Ectodermal cell (in vitro differentiated cells): ENCODE results near the gene G6PC1.
"Not testable (repeated sequence)": the region's sequence is repeated elsewhere in the genome, so short reads cannot be mapped to it uniquely, and the experiment has no call there.

Source experiments
- H3K27ac ChIP-seq: 2 replicates; pipeline ENCODE4 v1.7.0; 2013; ENCODE audit warnings: mild to moderate bottlenecking, low read depth, low read length; ENCODE audit not compliant: insufficient read depth, poor library complexity, severe bottlenecking
- H3K27me3 ChIP-seq: 2 replicates; pipeline ENCODE4 v1.7.0; 2013; ENCODE audit warnings: mild to moderate bottlenecking, low read length; ENCODE audit not compliant: insufficient read depth, control insufficient read depth, poor library complexity, severe bottlenecking
- H3K36me3 ChIP-seq: one replicate; pipeline ENCODE4 v1.7.0; 2013; ENCODE audit warnings: low read length; ENCODE audit not compliant: control insufficient read depth, insufficient read depth
- H3K4me1 ChIP-seq: one replicate; pipeline ENCODE4 v1.7.0; 2013; ENCODE audit warnings: low read length; ENCODE audit not compliant: control insufficient read depth, insufficient read depth
- H3K4me3 ChIP-seq: 2 replicates; pipeline ENCODE4 v1.7.0; 2013; ENCODE audit warnings: low read depth, low read length, control low read depth; ENCODE audit not compliant: insufficient read depth
- H3K9me3 ChIP-seq: 2 replicates; pipeline ENCODE4 v1.7.0; 2013; ENCODE audit warnings: mild to moderate bottlenecking, low read length, moderate library complexity; ENCODE audit not compliant: control insufficient read depth
- WGBS, 2 experiments: methylation state at CpG; one replicate each; pipeline ENCODE4 v1.1.7; 2013; ENCODE audit warnings: missing lambda C conversion rate in 2 of 2; 5-methylcytosine and 5-hydroxymethylcytosine counted together

The G6PC1 gene

GRCh38 chr17:42901535-42902229 is 1.1 kb downstream of the G6PC1 start:
- WGBS, 2 experiments = 94 to 95% methylated on average over 9 to 10 of the region's 10 CpGs
- Histone ChIP-seq H3K36me3 (no peaks in the 10 kb centered on the region), H3K27ac (no peak overlapping the region), H3K9me3 (no peaks in the 10 kb centered on the region), H3K4me3 (no peak overlapping the region), H3K4me1 (no peaks in the 10 kb centered on the region), H3K27me3 (no peaks in the 10 kb centered on the region)

GRCh38 chr17:42904110-42904469 is 3.5 kb downstream of the G6PC1 start:
- Histone ChIP-seq H3K4me3 (no peak overlapping the region), H3K9me3 (no peaks in the 10 kb centered on the region), H3K4me1 (no peaks in the 10 kb centered on the region), H3K36me3 (no peaks in the 10 kb centered on the region), H3K27ac (no peak overlapping the region), H3K27me3 (no peaks in the 10 kb centered on the region)
- WGBS, 2 experiments = 92% methylated on average over 6 of the region's 6 CpGs

DNA sequence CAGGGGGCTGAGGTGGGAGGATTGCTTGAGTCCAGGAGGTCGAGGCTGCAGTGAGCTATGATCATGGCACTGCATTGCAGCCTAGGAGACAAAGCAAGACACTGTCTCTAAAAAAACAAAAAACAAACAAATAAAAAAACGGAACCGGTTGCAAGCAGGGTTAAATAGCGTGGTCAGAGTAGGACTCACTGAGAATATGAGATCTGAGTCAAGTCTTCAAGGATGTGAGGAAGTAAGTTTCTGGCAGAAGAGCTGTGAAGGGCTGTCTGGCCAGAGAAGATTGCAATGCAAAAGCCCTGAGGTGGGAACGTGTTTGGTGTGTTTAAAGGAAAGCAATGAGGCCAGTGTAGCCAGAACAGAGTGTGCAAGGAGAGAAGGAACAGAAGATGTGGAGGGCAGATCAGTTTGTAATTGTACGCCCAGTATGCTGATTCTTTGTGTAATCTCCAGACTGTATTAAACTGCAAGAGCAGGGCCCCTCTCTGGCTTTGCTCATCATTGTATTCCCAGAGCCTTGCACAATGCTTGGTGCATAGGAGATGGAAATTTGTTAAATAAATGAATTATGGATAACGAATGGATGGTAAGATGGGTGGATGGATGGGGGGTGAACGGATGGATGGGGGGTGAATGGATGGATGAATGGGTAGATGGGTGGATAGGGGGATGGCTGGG is 6.3 kb downstream of the G6PC1 start:
- Histone ChIP-seq H3K9me3 (no peaks in the 10 kb centered on the region), H3K27ac (no peak overlapping the region), H3K36me3 (no peaks in the 10 kb centered on the region), H3K4me1 (no peaks in the 10 kb centered on the region), H3K4me3 (no peak overlapping the region), H3K27me3 (no peaks in the 10 kb centered on the region)
- WGBS, 2 experiments = 90% methylated on average over 8 of the region's 8 CpGs

DNA sequence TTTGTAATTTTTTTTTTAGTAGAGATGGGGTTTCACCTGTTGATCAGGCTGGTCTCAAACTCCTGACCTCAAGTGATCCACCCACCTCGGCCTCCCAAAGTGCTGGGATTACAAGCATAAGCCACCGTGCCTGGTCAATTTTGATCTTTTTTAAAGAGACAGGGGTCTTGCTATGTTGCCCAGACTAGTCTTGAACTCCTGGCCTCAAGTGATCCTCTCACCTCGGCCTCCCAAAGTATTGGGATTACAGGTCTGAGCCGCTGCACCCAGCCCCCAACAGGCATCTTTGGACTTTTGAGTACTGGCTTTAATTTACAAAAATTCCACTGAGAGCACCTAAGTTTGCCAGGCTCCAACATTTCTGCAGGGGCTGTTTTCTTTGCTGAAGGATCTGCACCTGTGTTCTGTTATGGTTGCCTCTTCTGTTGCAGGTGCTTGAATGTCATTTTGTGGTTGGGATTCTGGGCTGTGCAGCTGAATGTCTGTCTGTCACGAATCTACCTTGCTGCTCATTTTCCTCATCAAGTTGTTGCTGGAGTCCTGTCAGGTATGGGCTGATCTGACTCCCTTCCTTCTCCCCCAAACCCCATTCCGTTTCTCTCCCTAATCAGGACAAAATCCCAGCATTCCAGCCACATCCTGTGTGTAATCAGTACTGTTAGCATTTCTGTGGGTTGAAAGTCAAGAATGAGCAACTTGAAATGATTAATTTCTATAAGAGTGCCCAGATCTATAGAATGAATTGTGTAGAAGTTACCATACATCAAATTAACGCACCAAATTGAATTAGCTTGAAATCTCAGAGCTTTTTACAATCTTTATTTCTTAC is 8.5 kb downstream of the G6PC1 start:
- H3K27ac ChIP-seq = no peak overlapping the region
- H3K27me3 ChIP-seq = no peaks in the 10 kb centered on the region
- WGBS, 2 experiments = 93 to 94% methylated on average over 7 of the region's 7 CpGs
- H3K4me3 ChIP-seq = no peak overlapping the region
- no peaks in the 10 kb centered on the region for H3K4me1 ChIP-seq
- no peaks in the 10 kb centered on the region for H3K36me3 ChIP-seq
- H3K9me3 ChIP-seq = no peaks in the 10 kb centered on the region

DNA sequence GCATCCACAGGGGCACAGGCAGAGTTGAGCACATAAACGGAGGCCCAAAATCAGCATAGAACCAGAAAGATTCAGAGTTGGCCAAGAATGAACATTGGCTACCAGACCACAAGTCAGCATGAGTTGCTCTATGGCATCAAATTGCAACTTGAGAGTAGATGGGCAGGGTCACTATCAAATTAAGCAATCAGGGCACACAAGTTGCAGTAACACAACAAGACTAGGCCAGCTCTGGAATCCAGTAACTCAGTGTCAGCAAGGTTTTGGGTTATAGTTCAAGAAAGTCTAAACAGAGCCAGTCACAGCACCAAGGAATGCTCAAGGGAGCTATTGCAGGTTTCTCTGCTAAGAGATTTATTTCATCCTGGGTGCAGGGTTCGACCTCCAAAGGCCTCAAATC is 12.9 kb downstream of the G6PC1 start:
- no peaks in the 10 kb centered on the region for H3K9me3 ChIP-seq
- H3K4me3 ChIP-seq = no peak overlapping the region
- no peaks in the 10 kb centered on the region for H3K4me1 ChIP-seq
- no peaks in the 10 kb centered on the region for H3K27me3 ChIP-seq
- H3K27ac ChIP-seq = no peak overlapping the region
- 74 to 81% methylated on average over 2 of the region's 2 CpGs for WGBS, 2 experiments
- no peaks in the 10 kb centered on the region for H3K36me3 ChIP-seq

- Histone ChIP-seq H3K4me3 (no peak overlapping the region), H3K9me3 (no peaks in the 10 kb centered on the region), H3K36me3 (no peaks in the 10 kb centered on the region), H3K27me3 (no peaks in the 10 kb centered on the region), H3K27ac (no peak overlapping the region), H3K4me1 (no peaks in the 10 kb centered on the region)
- WGBS, 2 experiments = 90 to 92% methylated on average over 2 to 3 of the region's 3 CpGs
Measured at GRCh38 chr17:42913981-42914617, 13.5 kb downstream of the G6PC1 start.

DNA sequence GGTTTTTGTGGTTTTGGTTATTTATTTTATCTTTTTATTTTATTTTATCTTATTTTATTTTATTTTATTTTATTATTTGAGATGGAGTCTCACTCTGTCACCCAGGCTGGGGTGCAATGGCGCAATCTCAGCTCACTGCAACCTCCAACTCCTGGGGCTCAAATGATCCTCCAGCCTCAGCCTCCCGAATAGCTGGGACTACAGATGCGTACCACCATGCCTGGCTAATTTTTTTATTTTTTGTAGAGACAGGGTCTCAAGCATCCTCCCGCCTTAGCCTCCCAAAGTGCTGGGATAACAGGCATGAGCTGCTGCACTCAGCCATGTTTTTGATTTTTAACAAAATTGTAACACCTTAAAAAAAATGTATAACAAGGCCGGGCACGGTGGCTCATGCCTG is 14.7 kb downstream of the G6PC1 start:
- not testable (repeated sequence) for H3K27ac ChIP-seq, H3K27me3 ChIP-seq, H3K36me3 ChIP-seq, H3K4me1 ChIP-seq, H3K9me3 ChIP-seq, H3K4me3 ChIP-seq
- WGBS, 2 experiments = 92 to 97% methylated on average over 6 of the region's 6 CpGs

GRCh38 chr17:42916388-42917235 is 16.0 kb downstream of the G6PC1 start:
- H3K27ac ChIP-seq = not testable (repeated sequence)

DNA sequence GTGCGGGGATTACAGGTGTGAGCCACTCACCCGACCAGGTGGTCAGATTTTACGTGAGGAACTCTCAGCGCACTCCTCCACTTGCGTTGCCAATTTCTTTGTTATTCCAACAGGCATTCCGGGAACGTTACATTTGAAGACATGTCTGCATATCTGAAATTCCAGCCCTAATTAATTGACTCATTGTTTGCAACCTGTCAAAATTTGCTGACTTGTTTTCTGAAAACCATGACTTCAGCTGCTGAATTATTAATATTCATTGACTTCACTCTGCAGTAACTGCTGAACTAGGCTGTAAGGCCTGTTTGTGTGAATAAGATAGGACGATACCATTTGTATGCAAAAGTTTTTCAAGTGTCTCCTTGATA is 16.6 kb downstream of the G6PC1 start:
- no peak overlapping the region for H3K4me3 ChIP-seq
- H3K9me3 ChIP-seq = no peaks in the 10 kb centered on the region
- no peaks in the 10 kb centered on the region for H3K27me3 ChIP-seq
- WGBS, 2 experiments = 77 to 78% methylated on average over 8 of the region's 8 CpGs
- no peaks in the 10 kb centered on the region for H3K4me1 ChIP-seq
- H3K36me3 ChIP-seq = no peaks in the 10 kb centered on the region
- no peak overlapping the region for H3K27ac ChIP-seq

More at GRCh38 chr17:42916388-42917235, 16.0 kb downstream of the G6PC1 start:
- WGBS, 2 experiments = 86 to 96% methylated on average over 3 of the region's 4 CpGs
- not testable (repeated sequence) for H3K4me3 ChIP-seq, H3K36me3 ChIP-seq, H3K9me3 ChIP-seq, H3K27me3 ChIP-seq, H3K4me1 ChIP-seq
